Tongue (tissue), 2 donors: Measurements from ENCODE around the gene DOK4. TPM values are rescaled to one million over a fixed set of nuclear protein-coding genes. Genes with fewer than 3 reads are reported as not detected.
"Not testable (repeated sequence)": the region's sequence is repeated elsewhere in the genome, so short reads cannot be mapped to it uniquely, and the experiment has no call there.

ENCODE experiments used
- DNase-seq: peaks from one replicate; pipeline ENCODE4 v3.0.0-alpha.2; 2015
- total RNA-seq: library from RNA; depleted of rRNA; stranded (reverse); fragments of >200 nt; gene quantifications from one replicate; pipeline ENCODE4 v1.2.3, GENCODE V29; 2014

DOK4 gene
- total RNA-seq, 1 donor from 2014 or later: 17.6 TPM

DNA sequence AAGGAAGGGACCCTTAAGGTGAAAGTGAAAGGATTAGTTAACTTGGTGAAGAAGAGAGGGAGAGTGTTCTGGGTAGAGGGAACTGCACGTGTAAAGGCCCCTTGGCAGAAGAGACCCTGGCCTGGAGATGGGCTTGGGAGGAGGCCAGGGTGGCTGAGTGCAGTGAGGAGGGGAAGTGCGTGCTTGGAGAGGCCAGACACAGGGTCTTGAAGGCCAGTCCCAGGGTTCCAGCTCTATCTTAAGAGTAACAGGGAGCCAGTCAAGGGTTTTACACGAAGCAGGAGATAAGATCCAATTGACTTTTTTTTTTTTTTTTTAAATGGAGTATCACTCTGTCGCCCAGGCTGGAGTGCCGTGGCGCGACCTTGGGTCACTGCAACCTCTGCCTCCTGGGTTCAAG is 15.2 kb upstream of the DOK4 start:
- no peak for DNase-seq

DNA sequence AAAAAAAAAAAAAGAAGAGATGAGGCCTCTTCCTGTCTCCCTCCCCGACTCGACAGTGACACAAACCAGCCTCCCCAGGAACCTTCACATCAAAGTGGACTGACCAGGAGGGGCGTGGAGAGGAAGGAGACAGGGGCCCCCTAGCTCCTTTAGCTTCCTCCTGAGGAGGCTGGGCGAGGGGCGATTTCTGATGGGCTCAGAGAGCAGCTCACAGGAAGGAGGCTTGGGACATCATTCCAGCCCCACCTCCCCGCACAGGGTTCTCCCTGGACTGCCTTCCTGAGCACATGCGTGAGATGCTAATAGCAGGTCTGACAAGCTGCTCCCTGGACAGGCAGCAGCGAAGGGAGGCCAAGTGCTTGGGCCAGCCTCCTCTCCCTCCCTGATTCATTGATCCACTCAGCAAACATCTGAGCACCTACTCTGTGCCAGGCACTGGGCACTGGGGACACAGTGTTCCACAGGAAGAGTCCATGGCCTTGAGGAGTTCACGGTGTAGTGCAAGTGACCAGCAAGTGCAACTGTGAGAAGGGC is 14.4 kb upstream of the DOK4 start:
- peak; percentile 77 for DNase-seq

DNA sequence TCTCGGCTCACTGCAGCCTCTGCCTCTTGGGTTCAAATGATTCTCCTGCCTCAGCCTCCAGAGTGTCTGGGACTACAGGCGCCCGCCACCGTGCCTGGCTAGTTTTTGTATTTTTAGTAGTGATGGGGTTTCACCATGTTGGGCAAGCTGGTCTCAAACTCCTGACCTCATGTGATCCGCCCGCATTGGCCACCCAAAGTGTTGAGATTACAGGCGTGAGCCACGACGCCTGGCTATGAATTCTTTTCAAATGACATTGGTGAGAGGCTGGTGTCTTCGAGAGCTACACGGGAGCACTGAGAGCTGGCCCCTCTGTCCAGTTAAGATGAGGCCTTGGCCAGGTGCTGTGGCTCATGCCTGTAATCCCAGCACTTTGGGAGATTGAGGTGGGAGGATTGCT is 13.6 kb upstream of the DOK4 start:
- not testable (repeated sequence) for DNase-seq

DNA sequence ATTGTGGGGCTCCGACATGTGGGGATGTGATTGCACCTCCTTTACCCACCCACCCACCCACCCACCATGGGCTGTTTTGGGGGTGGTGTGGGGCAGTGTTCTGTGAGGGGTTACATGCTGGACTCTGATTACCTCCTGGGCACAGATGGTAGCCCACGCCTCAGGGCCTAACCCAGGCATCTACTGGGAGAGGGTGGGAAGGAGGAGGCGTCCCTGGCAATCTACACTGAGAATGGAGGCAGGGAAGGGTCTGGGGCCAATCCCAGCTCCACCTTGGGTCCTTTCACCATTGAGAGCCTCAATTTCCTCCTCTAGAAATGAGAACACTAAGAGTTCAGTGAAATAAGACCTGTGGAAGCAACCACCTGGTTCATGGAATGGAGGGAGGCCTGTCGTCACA is 11.7 kb upstream of the DOK4 start:
- no peak for DNase-seq

DNA sequence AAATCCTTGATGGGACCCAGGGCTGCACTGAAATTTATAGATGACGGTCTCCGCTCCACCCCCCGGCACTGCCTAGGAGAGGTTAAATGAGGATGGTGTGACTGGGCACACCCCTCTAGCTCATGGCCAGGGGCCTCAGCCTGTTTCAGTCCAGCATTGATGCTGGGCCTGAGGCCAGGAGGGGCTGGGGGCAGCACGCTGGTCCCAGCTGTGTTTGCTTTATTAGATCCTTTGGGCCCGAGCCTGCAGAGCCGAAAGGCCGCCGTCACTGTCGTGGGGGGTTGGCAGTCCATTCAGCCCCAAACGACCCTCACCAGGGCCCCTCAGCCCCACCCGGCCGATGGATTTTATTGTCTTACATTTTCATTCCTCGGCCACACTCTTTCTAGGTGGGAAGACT is 10.8 kb upstream of the DOK4 start:
- no peak for DNase-seq

DNA sequence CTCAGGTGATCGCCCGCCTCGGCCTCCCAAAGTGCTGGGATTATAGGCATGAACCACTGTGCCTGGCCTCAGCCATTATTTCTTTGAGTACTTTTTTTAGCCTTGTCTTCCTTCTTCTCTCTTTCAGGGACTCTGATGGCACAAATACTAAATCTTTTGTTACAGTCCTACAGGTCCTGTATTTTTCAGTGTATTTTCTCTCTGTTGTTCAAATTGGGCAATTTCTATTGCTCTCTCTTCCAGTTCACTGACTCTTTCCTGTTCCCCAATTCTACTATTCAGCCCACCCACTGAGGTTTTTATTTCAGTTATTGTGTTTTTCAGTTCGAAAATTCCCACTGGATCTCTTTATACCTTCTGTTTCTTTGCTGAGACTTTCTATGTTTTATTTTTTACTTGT is 7.5 kb upstream of the DOK4 start:
- DNase-seq: no peak

DNA sequence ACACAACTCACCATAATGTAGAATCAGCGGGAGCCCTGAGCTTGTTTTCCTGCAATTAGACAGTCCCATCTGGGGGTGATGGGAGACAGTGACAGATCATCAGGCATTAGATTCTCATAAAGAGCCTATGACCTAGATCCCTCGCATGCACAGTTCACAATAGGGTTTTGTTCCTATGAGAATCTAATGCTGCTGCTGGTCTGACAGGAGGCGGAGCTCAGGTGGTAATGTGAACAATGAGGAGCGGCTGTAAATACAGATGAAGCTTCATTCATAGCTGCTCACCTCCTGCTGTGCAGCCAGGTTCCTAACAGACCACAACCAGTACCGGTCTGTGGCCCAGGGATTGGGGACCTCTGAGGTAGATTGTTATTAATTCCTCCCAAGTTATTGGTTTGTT is 2.9 kb upstream of the DOK4 start:
- no peak for DNase-seq

DNA sequence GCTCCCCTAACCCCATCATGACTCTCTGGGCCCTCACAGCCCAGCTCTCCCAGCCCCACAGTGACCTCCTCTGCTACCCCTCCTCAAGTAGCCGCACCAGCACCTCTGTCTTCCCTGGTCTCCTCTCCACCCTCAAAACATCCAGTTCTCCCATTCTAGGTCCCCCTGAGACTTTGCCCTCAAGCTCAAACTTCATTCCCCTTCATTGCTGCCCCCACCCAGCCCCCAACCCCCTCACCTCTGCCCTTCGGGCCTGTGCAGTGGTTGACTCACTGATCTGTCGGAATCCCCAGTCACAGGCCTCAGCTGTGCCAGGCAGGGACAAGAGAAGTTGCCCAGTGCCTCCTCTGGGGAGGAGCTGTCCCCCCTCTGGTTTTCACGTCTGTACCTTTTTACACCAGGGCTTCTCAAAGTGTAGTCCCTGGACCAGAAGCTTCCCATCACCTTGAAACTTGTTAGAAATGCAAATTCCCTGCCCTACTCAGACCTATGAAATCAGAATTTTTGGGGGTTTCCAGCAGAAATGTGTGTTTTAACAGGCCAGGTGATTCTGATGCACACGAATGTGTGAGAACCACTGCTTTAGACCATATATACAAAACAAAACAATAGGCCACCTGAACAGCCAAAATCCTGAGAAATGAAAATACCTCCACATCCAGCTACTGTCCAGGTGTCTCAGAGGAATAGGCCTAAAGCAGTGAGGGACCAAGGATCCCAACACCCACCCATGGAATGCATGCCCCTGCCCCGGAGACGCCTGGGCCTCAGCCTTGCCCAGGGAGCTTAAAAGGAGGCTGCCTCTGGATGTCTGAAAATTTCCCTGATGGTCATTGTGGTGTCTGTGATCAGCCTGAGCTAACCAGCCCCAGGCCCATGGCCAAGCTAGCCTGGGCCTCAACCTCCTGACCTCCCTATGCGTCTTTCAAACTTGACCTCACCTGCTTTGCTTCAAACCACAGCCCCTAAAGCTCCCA is 853 bp upstream of the DOK4 start:
- no peak for DNase-seq

DNA sequence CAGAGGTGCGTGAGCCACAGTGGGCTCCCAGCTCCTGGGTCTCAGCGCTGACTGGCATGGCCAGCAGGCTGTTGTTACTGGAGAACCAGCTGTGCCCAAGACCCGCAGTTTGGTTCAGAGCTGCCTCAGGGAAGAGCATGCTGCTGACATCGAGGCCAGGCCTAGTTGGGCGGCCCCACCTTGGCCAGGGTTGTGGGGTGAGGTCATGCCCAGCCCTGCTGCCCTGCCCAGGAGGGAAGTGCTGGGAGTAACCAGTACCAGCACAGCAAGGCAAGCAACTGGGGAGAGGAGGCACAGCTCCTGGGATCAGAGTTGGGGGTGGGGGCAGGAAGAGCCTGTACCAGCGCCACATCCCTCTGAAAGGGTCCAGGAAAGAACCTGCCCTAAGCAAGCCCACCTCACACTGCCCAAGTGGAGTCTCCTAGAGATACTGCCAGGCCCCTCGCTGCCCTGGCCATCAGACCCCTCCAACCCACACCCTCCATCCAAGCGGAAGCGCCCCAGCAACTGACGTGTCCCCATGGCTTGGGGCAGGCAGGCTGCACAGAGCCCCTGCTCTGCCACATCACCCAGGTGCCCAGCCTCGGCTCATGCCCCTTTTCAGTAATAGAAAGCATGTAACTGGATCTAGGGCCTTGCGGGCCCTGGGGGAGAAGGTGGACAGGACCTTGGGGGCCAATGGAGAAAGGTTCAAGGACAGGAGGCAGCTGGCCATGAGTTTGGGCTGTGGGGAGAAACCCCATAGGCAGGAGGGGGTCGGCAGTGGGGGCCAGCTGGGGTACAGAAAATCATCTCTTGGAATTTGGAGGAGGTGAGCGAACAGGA is 990 bp downstream of the DOK4 start:
- DNase-seq: no peak

DNA sequence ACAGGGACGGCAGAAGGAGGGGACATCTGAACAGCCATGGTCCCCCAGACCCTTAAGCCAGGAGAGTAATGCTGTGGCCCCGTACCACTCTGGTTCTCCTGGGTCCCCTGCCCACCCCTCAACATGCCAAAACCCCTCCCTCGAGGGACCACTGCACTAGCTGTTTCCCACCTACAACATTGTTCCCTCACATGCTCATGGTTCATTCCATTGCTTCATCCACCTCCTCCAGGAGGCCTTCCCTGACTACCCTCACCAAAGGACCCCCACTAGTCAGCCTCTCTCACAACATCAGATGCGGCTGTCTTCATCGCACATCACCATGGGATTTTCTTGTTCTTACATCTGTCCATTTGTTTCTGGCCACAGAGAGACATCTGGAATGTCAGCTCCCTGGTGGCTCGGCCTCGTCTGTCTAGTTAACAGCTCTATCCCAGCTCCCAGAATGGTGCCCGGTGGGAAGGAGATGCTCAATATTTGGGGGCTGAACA is 1.7 kb downstream of the DOK4 start:
- no peak for DNase-seq

DNA sequence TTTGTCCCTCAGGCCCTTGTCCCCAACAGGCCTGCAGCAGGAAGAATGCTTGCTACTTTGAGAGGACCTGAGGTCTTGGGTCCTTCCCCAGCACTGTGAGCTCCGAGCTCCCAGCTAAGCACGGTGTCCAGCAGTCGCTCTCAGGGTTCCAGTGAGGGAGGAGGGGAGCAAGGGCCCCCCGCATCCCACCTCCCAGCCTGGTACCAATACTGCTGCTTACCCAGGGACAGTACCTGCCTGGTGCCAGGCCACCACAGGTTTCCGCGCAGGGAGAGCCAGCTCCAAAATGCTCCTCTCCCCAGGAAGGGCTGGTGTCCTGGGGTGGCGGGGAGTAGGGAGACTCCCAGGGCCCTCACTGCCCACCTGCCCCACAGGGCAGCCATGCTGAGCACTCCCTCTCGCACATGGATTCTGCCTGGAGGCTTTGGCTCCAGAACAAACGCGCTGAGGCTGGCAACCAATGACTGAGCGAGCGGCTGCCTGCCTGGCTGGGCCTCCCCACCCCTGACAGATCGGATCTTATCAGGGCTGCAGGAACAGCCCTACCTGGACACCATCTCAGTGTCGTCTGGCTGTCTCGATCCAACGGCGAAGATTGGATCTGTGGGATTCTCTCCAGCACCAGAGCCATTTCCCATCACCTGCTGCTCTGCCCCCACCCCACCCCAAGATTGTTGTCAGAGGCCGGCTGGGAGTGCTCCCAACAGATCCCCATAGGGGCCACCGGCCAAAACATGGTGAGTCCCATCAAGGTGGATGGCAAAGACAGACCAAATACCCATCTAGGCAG is 2.4 kb downstream of the DOK4 start:
- no peak for DNase-seq

DNA sequence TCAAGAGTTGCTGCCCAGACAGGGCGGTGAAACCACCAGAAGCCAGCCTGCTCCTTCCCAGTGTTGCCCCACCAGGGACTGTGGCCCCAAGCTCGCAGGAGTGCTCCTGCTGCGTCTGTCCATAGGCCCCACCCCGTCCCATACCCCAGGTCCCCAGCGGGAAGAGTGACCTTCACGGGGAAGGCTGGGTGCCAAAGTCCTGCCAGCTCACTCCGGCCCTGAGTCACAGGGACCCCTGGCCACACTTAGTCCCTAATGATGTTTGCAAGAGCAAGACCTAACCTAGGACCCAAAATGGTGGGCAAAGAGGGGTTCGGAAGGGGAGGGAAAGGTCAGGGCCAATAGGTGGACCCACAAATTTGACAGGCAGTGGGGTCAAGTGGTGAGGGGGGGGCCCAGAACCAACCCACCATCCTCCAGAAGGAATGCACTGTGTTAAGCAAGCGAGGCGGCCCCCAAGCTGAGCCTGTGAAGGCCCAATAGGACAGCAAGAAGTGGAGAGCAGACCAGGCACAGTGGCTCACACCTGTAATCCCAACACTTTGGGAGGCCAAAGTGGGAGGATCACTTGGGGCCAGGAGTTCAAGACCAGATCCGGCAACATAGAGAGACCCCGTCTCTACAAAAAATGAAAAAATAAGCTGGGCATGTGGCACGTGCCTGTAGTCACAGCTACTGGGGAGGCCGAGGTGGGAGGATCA is 3.3 kb downstream of the DOK4 start:
- no peak for DNase-seq

DNA sequence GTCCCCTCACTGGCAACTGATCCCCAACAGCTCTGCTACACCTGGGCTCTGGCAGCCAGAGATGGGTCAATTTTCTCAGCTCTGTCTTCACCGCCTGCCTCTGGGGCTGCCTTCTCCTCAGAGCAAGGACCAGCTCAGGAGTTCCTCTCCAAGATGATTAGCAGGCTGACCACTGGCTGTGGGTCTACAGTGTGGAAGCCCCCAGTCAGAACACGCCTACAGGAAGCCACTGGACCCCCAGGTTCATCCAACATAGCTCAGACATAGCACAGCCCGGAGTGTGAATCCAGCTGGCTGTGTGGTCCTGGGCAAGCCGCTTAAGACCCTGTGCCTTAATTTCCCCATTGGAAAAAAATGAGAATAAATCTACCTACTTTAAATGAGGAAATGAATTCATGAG is 4.9 kb downstream of the DOK4 start:
- no peak for DNase-seq

DNA sequence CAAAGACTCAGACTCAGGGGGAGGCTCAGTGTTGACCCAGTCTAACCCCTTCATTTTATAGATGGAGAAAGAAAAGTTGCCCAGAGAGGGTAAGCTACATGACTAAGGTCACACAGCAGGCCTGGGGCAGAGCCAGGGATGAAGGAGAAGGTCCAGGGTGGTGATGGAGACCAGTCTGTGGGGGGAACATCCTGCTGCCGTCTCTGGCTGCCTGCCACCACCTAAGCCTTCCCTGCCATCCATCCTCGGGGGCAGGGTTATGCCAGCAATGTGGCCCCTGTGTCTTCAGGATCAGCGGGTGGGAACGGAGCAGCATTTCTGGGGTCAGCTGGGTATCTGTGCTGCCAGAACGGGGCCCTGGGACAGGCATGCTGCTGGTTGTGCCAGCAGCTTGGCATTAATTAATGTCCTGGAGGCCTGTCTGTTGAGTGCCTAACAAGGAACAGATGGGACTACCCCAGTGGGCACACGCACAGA is 5.5 kb downstream of the DOK4 start:
- no peak for DNase-seq

DNA sequence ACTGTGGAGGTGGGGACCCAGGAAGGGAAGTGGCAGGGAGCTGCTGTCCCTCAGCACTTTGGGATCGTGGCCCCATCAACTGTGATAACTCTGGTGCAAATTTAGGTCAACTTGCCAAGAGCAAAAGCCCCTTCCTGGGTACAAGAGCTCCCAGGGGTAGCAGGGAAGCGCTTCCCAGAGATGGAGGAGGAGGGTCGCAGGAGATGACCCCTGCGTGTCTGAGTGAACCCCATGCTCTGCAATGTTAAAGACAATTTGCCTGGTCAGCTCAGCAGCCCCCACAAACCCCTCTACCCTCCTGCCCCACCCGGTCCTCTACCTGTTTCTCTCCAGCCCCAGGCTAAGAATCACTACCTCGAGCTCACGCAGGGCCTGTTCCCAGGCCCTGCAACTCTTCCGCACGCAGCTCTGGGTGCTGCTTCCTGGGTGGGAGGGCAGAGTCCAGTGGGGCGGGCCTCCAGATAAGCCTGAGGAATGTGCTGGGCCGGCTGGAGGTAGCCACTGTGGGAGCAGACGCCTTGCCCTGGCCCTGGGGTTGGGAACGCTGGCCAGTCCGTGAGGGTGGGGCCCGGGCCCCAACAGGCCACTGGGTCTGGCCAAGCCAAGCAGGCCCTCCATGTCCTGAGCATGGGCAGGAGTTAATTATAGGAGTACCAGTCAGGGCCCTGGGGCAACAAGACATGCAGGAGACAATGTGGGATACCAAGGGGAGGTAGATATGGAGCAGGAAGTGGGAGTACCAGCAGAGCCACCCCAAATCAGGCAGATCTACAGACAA is 6.1 kb downstream of the DOK4 start:
- no peak for DNase-seq

DNA sequence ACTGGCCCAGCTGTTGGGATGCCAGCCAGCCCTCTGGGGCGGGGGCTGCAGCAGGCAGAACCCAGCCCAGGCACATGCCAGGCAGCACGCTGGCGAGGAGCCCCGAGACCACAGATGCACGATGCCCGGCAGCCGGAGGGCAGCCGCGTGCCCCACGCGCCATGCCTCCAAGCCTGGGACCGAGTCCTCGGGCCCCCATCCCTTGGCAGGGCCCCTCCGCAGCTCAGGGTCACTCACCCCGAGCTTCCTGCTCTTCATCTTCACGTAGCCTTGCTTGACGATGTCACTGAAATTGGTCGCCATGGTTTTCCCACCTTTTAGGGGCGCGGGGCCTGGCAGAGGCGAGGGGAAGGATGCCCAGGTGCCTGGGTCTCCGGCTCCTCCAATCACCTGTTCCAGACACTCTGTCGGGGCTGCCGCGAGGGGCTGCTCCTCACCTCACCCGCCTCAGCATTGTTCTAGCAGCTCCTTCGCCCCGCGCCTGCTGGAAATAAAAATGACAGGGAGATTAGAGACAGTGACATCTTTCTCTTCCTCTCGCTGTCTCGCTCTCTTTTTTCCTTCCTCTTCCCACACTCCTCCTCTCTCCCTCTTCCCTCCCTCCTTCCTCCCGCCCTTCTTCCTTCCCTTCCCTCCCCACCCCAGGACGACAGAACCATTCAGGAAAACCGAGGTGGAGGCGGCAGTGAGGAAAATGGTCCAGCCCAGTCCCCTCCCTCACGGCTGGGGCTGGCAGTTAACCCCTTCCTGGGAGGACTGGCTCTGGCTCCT is 6.9 kb downstream of the DOK4 start:
- peak; percentile 78 for DNase-seq

DNA sequence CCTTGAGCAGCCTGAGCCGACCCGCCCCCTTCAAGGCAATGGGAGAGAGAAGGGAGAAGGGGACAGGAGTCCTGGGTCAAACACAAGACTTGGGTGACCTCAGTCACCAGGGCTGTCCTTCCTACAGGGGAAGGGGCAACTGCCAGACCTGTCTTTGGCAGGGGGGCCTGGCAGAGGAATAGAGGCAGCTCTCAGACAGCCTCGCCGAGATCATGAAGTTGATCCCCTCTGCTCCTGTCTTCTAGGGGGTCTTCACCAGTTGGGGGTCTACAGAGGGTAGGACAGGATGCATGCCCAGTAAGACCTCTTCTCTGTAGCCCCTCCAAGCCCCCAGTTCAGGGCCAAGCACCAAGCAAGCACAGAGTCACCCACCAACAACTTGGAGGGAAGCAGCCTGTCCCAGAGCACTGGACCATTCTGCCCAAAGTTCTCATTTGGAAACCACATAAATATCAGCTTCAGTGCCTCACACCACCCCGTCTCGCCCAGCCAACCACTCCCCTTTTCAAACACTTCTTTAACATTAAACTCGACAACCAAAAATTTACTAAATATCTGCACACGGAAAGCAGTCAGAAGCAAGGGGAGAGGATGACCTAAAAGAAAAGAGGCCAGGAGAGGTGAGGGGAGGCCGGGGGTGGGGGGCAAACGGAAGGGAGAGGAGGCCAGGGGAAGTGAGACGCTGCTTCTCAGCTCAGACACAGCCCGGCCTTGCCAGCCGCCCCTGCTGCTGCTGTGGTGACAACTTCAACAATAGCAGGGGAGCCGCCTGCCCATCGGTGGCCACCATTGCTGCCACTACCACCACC is 7.7 kb downstream of the DOK4 start:
- no peak for DNase-seq

DNA sequence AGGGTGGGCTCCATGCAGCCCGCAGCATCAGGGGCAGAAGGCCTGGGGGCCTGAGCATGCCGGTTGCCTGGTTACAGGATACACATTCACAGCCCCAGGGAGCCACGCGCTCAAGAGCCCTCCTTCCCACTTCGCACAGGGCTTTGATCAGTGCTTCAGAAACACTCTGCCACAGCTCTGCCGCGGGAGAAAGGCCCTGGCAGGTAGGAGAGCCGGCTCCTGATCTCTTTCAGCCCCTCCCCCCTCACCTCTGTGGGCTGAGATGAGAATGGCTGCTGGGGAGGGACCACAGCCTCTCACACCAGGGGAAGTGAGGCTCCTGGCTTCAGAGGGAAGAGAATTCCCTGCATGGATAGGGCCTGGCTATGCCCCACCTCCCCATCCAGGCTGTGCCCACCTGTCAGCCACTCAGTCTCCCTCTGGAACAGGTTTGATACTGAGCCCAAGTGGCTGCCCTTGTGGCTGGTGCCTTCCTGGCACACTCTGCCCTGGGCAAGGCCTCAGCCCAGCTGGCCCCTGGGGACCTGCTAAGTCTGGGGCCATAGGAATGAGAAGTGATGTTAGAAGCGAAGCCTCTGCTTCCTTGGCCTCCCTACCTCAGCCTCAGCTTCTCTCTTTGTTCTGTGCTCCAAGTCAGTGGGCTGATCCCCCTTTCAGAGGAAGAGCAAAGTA is 8.6 kb downstream of the DOK4 start:
- no peak for DNase-seq
